ENCODE results near the gene RAB11FIP5. TPM values are rescaled to one million over a fixed set of nuclear protein-coding genes. Genes with fewer than 3 reads are reported as not detected.
"Not testable (repeated sequence)": the region's sequence is repeated elsewhere in the genome, so short reads cannot be mapped to it uniquely, and the experiment has no call there.

The RAB11FIP5 gene
- total and polyA plus RNA-seq, 7 experiments from 2014 or later, result 5.6 to 13.2 (median 11.2) TPM

- CTCF ChIA-PET, result interaction anchor here (1.0 kb wide), 1 partner anchor 116 kb away, joined by 3 read pairs; no protein-coding TSS in a partner anchor
- no peak overlapping the region for H3K27ac Mint-ChIP-seq
- POLR2A ChIA-PET, result no interaction called here
- H3K4me3 Mint-ChIP-seq, result no peak overlapping the region
- Histone ChIP-seq H3K36me3 (ENCODE audit: control insufficient read depth in 2 of 3, insufficient read depth in 3 of 3, low read length in 3 of 3) (no peaks in the 10 kb centered on the region), H3K9me3 (ENCODE audit: control insufficient read depth in 2 of 3, low read length in 3 of 3) (no peaks in the 10 kb centered on the region), H3K27me3 (ENCODE audit: control insufficient read depth in 2 of 2, insufficient read depth in 2 of 2, low read length in 2 of 2) (no peaks in the 10 kb centered on the region), H3K27ac (ENCODE audit: low read depth, low read length) (no peak overlapping the region), H3K4me1 (ENCODE audit: control insufficient read depth in 2 of 2, insufficient read depth in 2 of 2, low read length in 2 of 2) (no peaks in the 10 kb centered on the region), H3K4me3 (ENCODE audit: low read length) (no peak overlapping the region)
- no peaks in the 10 kb centered on the region for H3K36me3 Mint-ChIP-seq
- ATAC-seq (no peak), DNase-seq (no peak)
- H3K4me1 Mint-ChIP-seq, result peaks cover 0 to 10% (median 0%) of the 10 kb centered on the region in 7 donors
- H3K27me3 Mint-ChIP-seq, result no peaks in the 10 kb centered on the region
- no peaks in the 10 kb centered on the region for H3K9me3 Mint-ChIP-seq
- intact Hi-C loops (cut with micrococcal nuclease), result no loop called here
These were observed 16.8 kb downstream of the RAB11FIP5 start for GRCh38 chr2:73095910-73096309.

- H3K36me3 ChIP-seq (ENCODE audit: control insufficient read depth in 2 of 3, insufficient read depth in 3 of 3, low read length in 3 of 3); intact Hi-C loops (cut with micrococcal nuclease); DNase-seq; H3K27ac ChIP-seq (ENCODE audit: low read depth, low read length); ATAC-seq; H3K4me1 ChIP-seq (ENCODE audit: control insufficient read depth in 2 of 2, insufficient read depth in 2 of 2, low read length in 2 of 2); H3K4me3 ChIP-seq (ENCODE audit: low read length); H3K36me3 Mint-ChIP-seq; H3K4me3 Mint-ChIP-seq; H3K27me3 Mint-ChIP-seq; H3K27me3 ChIP-seq (ENCODE audit: control insufficient read depth in 2 of 2, insufficient read depth in 2 of 2, low read length in 2 of 2); H3K9me3 ChIP-seq (ENCODE audit: control insufficient read depth in 2 of 3, low read length in 3 of 3); H3K9me3 Mint-ChIP-seq: not testable (repeated sequence)
- H3K4me1 Mint-ChIP-seq, result peaks cover 0 to 10% (median 0%) of the 10 kb centered on the region in 7 donors
- H3K27ac Mint-ChIP-seq, result peak overlapping the region in 1 of 9 donors; percentile 86
- POLR2A ChIA-PET, result interaction anchor here (0.6 kb wide), 1 partner anchor 68 kb away, joined by 3 read pairs; no protein-coding TSS in a partner anchor
- CTCF ChIA-PET, result interaction anchor here (1.7 kb wide), 1 partner anchor 83 kb away, joined by 4 read pairs; no protein-coding TSS in a partner anchor
These were observed 19.0 kb downstream of the RAB11FIP5 start for GRCh38 chr2:73093601-73094218.

GRCh38 chr2:73092146-73092783 is 20.5 kb downstream of the RAB11FIP5 start:
- DNase-seq (no peak), ATAC-seq (no peak)
- no peak overlapping the region for H3K27ac Mint-ChIP-seq
- Histone ChIP-seq H3K9me3 (ENCODE audit: control insufficient read depth in 2 of 3, low read length in 3 of 3) (no peaks in the 10 kb centered on the region), H3K27ac (ENCODE audit: low read depth, low read length) (no peak overlapping the region), H3K36me3 (ENCODE audit: control insufficient read depth in 2 of 3, insufficient read depth in 3 of 3, low read length in 3 of 3) (peaks cover 0 to 18% (median 0%) of the 10 kb centered on the region in 3 experiments), H3K4me1 (ENCODE audit: control insufficient read depth in 2 of 2, insufficient read depth in 2 of 2, low read length in 2 of 2) (no peaks in the 10 kb centered on the region), H3K27me3 (ENCODE audit: control insufficient read depth in 2 of 2, insufficient read depth in 2 of 2, low read length in 2 of 2) (no peaks in the 10 kb centered on the region), H3K4me3 (ENCODE audit: low read length) (no peak overlapping the region)
- no peak overlapping the region for H3K4me3 Mint-ChIP-seq
- H3K27me3 Mint-ChIP-seq, result no peaks in the 10 kb centered on the region
- H3K9me3 Mint-ChIP-seq, result no peaks in the 10 kb centered on the region
- ChIA-PET CTCF (interaction anchor here (1.7 kb wide), 1 partner anchor 85 kb away, joined by 4 read pairs; no protein-coding TSS in a partner anchor), POLR2A (no interaction called here)
- peaks cover 0 to 7% (median 0%) of the 10 kb centered on the region in 7 donors for H3K4me1 Mint-ChIP-seq
- intact Hi-C loops (cut with micrococcal nuclease), result no loop called here
- no peaks in the 10 kb centered on the region for H3K36me3 Mint-ChIP-seq

- DNase-seq (no peak), ATAC-seq (no peak)
- intact Hi-C loops (cut with micrococcal nuclease), result no loop called here
- no peaks in the 10 kb centered on the region for H3K27me3 Mint-ChIP-seq
- no peak overlapping the region for H3K4me3 ChIP-seq (ENCODE audit: low read length)
- H3K36me3 Mint-ChIP-seq, result no peaks in the 10 kb centered on the region
- no peak overlapping the region for H3K27ac Mint-ChIP-seq
- peaks cover 0 to 22% (median 0%) of the 10 kb centered on the region in 3 experiments for H3K36me3 ChIP-seq (ENCODE audit: control insufficient read depth in 2 of 3, insufficient read depth in 3 of 3, low read length in 3 of 3)
- H3K27me3 ChIP-seq (ENCODE audit: control insufficient read depth in 2 of 2, insufficient read depth in 2 of 2, low read length in 2 of 2), result no peaks in the 10 kb centered on the region
- ChIA-PET CTCF (no interaction called here), POLR2A (no interaction called here)
- H3K9me3 ChIP-seq (ENCODE audit: control insufficient read depth in 2 of 3, low read length in 3 of 3), result no peaks in the 10 kb centered on the region
- H3K4me1 Mint-ChIP-seq, result peaks cover 0 to 7% (median 0%) of the 10 kb centered on the region in 7 donors
- H3K27ac ChIP-seq (ENCODE audit: low read depth, low read length), result no peak overlapping the region
- no peaks in the 10 kb centered on the region for H3K9me3 Mint-ChIP-seq
- no peaks in the 10 kb centered on the region for H3K4me1 ChIP-seq (ENCODE audit: control insufficient read depth in 2 of 2, insufficient read depth in 2 of 2, low read length in 2 of 2)
- H3K4me3 Mint-ChIP-seq, result no peak overlapping the region
These were observed 21.1 kb downstream of the RAB11FIP5 start for GRCh38 chr2:73091696-73092095.

- no peak for ATAC-seq
- no peak overlapping the region for H3K27ac ChIP-seq (ENCODE audit: low read depth, low read length)
- H3K27me3 ChIP-seq (ENCODE audit: control insufficient read depth in 2 of 2, insufficient read depth in 2 of 2, low read length in 2 of 2), result no peaks in the 10 kb centered on the region
- CTCF ChIA-PET, result no interaction called here
- peaks cover 0 to 22% (median 0%) of the 10 kb centered on the region in 3 experiments for H3K36me3 ChIP-seq (ENCODE audit: control insufficient read depth in 2 of 3, insufficient read depth in 3 of 3, low read length in 3 of 3)
- POLR2A ChIA-PET, result no interaction called here
- Mint-ChIP-seq H3K36me3 (no peaks in the 10 kb centered on the region), H3K4me3 (no peak overlapping the region), H3K4me1 (peaks cover 0 to 7% (median 0%) of the 10 kb centered on the region in 7 donors), H3K27me3 (no peaks in the 10 kb centered on the region), H3K27ac (no peak overlapping the region), H3K9me3 (no peaks in the 10 kb centered on the region)
- no peaks in the 10 kb centered on the region for H3K9me3 ChIP-seq (ENCODE audit: control insufficient read depth in 2 of 3, low read length in 3 of 3)
- no peak overlapping the region for H3K4me3 ChIP-seq (ENCODE audit: low read length)
- intact Hi-C loops (cut with micrococcal nuclease), result no loop called here
- no peaks in the 10 kb centered on the region for H3K4me1 ChIP-seq (ENCODE audit: control insufficient read depth in 2 of 2, insufficient read depth in 2 of 2, low read length in 2 of 2)
- DNase-seq, result no peak
These were observed 21.6 kb downstream of the RAB11FIP5 start for GRCh38 chr2:73091164-73091563.

- H3K27ac ChIP-seq (ENCODE audit: low read depth, low read length), result no peak overlapping the region
- H3K9me3 ChIP-seq (ENCODE audit: control insufficient read depth in 2 of 3, low read length in 3 of 3), result no peaks in the 10 kb centered on the region
- no peaks in the 10 kb centered on the region for H3K4me1 ChIP-seq (ENCODE audit: control insufficient read depth in 2 of 2, insufficient read depth in 2 of 2, low read length in 2 of 2)
- Mint-ChIP-seq H3K27me3 (no peaks in the 10 kb centered on the region), H3K4me3 (no peak overlapping the region), H3K27ac (no peak overlapping the region), H3K4me1 (peaks cover 0 to 9% (median 0%) of the 10 kb centered on the region in 7 donors), H3K9me3 (no peaks in the 10 kb centered on the region), H3K36me3 (peaks cover 0 to 4% (median 0%) of the 10 kb centered on the region in 5 donors)
- intact Hi-C loops (cut with micrococcal nuclease), result loop anchor here in 1 of 2 donors (5.0 kb wide), 1 partner anchor 97 kb away; no protein-coding TSS in a partner anchor
- ATAC-seq, result no peak
- CTCF ChIA-PET, result interaction anchor here (0.8 to 1.4 kb wide), 2 partner anchors 25 to 67 kb away, joined by 4 read pairs; no protein-coding TSS in a partner anchor
- H3K4me3 ChIP-seq (ENCODE audit: low read length), result no peak overlapping the region
- H3K36me3 ChIP-seq (ENCODE audit: control insufficient read depth in 2 of 3, insufficient read depth in 3 of 3, low read length in 3 of 3), result peaks cover 0 to 22% (median 0%) of the 10 kb centered on the region in 3 experiments
- no peak for DNase-seq
- POLR2A ChIA-PET, result no interaction called here
- no peaks in the 10 kb centered on the region for H3K27me3 ChIP-seq (ENCODE audit: control insufficient read depth in 2 of 2, insufficient read depth in 2 of 2, low read length in 2 of 2)
These were observed 23.3 kb downstream of the RAB11FIP5 start for GRCh38 chr2:73089270-73090030.

All from naive thymus-derived CD4-positive, alpha-beta T cell (primary cell).